ENCODE results near the gene CHRM4.

DNA sequence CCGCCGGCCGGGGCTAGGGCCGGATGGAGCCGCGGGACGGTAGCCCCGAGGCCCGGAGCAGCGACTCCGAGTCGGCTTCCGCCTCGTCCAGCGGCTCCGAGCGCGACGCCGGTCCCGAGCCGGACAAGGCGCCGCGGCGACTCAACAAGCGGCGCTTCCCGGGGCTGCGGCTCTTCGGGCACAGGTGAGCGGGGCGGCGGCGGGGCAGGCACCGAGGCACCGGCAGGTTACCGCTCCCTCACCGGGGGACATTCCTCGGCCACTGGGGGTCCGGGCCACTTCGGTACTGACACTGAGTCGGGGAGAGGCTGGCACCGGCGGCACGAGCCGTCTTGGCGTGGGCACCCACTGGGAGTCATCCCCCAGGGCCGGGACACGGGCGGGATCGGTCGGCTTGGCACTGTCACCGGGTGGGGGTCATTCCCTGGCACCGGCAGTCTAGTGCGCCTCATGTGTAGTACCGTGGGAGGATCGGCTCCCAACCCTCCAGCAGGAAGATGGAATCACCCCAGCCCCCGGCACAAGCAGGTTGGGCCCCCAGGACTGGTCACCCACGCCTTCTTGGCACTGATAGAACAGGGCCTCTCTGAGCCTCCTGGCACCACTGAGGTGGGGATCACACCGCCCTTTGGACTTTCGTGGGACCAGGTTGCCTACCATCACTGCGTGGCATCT is 43.8 kb downstream of the CHRM4 start:
- TF ChIP-seq, protein P1, sequence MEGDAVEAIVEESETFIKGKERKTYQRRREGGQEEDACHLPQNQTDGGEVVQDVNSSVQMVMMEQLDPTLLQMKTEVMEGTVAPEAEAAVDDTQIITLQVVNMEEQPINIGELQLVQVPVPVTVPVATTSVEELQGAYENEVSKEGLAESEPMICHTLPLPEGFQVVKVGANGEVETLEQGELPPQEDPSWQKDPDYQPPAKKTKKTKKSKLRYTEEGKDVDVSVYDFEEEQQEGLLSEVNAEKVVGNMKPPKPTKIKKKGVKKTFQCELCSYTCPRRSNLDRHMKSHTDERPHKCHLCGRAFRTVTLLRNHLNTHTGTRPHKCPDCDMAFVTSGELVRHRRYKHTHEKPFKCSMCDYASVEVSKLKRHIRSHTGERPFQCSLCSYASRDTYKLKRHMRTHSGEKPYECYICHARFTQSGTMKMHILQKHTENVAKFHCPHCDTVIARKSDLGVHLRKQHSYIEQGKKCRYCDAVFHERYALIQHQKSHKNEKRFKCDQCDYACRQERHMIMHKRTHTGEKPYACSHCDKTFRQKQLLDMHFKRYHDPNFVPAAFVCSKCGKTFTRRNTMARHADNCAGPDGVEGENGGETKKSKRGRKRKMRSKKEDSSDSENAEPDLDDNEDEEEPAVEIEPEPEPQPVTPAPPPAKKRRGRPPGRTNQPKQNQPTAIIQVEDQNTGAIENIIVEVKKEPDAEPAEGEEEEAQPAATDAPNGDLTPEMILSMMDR (IDR thresholded peaks at IDR 0.05): peak in 1 of 3 donors; percentile 14
- TF ChIP-seq POLR2A (IDR thresholded peaks at IDR 0.05) (no peak), POLR2AphosphoS5 (IDR thresholded peaks at IDR 0.05) (no peak)

All from breast epithelium (tissue), 3 donors.